ENCODE data around the gene C12orf75.
"Not testable (repeated sequence)": the region's sequence is repeated elsewhere in the genome, so short reads cannot be mapped to it uniquely, and the experiment has no call there.

Gene C12orf75

GRCh38 chr12:105310476-105311085 lies 19.9 kb upstream of the C12orf75 start:
- DNase-seq = not testable (repeated sequence)

- DNase-seq = not testable (repeated sequence)
These were observed 18.6 kb upstream of the C12orf75 start for GRCh38 chr12:105311936-105312335.

DNA sequence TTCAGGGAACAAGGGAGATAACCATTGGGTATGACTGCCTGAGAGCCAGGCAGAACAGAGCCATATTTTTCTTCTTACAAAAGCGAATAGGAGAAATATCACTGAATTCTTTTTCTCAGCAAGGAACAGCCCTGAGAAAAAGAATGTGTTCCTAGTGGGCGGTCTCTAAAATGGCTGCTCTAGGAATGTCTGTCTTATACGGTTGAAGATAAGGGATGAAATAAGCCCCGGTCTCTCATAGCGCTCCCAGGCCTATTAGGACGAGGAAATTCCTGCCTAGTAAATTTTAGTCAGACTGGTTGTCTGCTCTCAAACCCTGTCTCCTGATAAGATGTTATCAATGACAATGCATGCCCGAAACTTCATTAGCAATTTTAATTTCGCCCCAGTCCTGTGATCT lies 16.7 kb upstream of the C12orf75 start:
- not testable (repeated sequence) for DNase-seq

DNA sequence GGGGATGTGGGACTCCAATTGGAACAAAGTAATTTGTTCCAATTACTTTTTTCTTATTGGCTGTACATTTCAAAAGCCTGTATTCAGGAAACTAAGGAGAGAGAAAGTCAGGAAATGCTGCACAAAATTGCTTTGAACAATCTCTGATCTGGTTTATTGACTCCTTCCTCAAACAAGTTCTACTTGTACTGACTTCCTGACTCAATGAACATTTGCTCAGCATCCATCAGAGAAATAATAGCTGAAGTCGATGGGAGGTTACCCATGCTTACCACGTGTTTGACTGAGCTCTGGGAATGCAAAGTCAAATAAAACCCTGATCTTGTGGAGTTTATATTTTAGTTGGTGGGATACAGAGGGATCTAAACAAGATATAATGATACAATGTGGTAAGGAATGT lies 15.4 kb upstream of the C12orf75 start:
- no peak for DNase-seq

- DNase-seq = no peak
These were observed 14.8 kb upstream of the C12orf75 start for GRCh38 chr12:105315726-105316125.

GRCh38 chr12:105316931-105317852 lies 13.3 kb upstream of the C12orf75 start:
- DNase-seq = no peak

DNA sequence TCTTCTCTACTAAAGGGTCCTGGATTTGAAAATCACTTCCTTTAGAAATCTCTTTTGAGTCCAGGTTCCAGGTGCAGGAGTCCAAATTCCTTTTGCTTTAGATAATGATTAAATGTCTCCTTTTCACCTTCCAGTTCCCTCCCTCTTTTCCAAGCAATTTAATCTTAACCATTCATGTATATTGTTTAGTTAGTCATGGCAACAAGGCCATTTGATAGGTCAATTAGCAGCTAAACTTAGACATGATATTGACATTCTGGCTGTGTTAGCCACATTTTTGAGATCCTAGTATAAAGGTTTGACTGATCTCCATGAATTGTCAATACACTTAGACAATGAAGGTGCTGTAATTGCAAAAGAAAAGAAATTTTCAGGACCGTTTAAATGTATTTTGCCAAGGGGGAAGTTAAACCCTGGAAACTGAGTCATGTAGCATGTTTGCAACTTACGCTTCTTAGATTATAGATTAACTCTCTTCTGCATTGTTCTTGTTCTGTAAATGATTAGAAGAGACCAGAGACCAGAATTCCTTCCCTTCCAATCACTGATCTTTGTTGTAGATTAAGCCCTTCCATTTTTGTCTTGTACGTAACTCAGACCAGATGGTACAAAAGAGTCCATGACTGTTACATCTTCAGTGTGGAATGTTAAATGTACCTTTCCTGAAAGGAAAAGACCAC lies 12.4 kb upstream of the C12orf75 start:
- no peak for DNase-seq

- no peak for DNase-seq
These were observed 11.6 kb upstream of the C12orf75 start for GRCh38 chr12:105318651-105319483.

- no peak for DNase-seq
These were observed 10.7 kb upstream of the C12orf75 start for GRCh38 chr12:105319691-105320209.

DNA sequence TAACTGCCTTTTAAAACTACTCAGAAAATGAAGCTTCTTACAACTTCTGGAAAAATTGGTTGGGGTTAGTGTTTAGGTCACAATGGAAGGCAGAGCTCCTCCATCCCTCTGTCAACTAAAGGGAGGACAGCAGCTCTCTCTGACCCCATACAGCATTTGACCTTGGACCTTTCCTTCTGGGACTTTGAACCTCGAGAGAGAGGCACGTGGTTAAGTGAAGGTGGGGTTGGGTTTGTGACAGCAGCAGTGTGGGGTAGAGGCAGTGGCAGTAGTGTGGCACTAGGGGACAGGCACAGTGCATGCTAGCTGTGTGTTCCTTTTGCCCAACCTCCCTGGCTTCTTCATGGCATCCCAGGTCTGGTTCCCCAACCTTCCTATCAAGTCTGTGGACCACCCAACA lies 9.4 kb upstream of the C12orf75 start:
- no peak for DNase-seq

GRCh38 chr12:105322070-105322469 lies 8.4 kb upstream of the C12orf75 start:
- no peak for DNase-seq

DNA sequence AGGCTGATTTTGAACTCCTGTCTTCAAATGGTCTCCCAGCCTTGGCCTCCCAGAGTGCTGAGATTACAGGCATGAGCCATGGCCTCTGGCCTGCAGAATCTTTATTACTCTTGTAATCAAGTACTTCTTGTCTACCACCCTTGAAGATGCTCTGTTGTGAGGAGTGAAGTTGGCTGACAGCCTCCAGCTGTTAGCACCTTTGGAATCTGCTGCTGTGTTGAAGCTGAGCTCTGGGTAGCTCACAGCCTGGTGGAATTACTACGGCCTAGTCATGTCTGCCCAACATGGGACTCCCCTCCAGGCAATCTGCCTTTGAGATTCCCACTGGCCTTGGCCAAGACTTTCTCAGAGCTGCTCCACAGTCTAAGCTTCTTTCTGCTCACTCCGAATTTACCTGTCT lies 5.8 kb upstream of the C12orf75 start:
- DNase-seq = no peak

- no peak for DNase-seq
These were observed 5.4 kb upstream of the C12orf75 start for GRCh38 chr12:105325117-105325516.

DNA sequence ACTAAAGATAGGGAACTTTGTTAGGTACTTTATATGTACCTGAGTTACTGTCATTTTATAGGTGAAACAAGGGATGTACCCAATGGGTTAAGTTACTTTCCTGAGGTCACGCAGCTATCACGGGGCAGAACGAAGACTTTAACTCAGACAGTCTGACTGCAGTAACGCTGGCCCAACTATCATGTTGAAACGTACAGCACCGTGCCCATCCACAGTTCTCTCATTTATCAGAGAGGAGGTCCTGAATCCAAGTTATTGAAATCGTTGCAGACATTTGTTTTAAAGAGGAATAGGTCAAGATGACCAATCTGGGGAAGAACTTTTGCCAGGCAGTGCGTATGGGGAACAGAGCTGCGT lies 587 bp upstream of the C12orf75 start:
- DNase-seq = no peak

DNA sequence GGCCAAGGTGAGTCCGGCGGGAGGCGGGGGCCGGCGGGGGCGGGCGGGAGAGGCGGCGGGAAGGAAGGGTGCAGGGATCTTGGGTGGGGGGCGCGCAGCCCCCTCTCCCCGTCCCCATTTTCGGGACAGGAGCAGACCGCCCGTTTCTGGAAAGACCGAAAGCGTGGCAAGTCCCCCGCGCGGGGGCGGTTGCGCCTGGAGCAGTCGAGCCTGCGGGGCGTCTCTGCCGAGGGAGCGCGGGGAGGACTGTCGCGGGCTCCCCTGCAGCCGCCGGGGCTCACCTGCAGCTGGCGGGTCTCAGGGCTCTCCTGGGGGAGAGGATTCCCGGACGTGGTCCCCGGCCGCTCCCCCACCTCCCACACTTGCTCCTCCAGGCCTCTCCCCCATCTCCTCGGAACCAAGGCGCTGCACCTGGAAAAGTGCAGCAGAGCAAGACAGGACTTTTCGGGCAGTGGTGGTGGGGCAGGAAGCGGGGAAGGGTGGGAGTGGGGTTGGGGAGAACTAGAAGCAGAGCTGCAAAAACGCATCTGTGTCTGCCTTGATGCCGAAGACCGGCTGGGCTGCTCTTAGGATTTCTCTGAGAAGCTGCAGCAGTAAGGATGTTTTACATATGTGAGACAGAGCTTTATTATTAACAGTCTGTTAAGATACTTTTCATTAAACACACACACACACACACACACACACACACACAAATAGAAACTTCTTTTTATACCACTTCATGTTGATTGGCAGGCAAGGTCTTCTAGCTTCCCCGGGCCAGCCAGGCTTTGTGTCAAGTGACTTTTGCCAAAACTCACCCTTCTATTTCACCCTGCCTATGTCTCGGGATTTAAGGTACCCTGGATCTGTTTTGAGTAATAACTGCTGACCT lies 677 bp downstream of the C12orf75 start:
- peak; percentile 25 for DNase-seq

DNA sequence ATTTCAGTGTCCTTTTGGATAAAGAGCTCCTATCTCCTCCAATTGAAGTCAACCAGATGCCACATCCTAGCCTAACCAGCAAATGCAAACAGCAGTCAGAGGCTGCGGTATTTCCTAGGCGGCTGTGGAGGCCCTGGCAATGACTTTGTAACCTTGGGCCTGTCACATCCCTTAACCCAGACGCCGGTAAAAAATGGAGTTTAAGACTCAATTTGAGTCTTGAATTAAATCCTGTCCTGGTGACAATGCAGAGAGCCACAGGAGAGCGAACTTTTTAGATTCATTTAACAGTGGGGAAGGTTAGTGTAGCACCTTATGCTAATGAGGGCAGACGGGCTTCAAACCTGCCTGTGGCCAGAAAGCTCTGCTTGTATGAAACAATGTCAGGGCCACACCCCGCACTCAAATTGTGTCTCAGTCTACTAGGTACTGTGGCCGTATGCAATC lies 1.3 kb downstream of the C12orf75 start:
- DNase-seq = no peak

DNA sequence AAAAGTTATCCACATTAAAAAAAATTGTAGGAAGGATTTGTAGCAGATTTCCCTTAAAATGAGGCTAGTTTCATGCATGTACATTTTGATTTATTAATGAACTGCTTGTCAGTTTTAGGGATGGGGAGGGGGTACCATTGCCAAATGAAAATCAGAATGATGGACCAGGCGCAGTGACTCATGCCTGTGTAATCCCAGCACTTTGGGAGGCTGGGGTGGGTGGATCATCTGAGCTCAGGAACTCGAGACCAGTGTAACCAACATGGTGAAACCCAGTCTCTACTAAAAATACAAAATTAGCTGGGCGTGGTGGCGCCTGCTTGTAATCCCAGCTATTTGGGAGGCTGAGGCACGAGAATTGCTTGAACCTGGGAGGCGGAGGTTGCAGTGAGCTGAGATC lies 1.8 kb downstream of the C12orf75 start:
- DNase-seq = not testable (repeated sequence)

DNA sequence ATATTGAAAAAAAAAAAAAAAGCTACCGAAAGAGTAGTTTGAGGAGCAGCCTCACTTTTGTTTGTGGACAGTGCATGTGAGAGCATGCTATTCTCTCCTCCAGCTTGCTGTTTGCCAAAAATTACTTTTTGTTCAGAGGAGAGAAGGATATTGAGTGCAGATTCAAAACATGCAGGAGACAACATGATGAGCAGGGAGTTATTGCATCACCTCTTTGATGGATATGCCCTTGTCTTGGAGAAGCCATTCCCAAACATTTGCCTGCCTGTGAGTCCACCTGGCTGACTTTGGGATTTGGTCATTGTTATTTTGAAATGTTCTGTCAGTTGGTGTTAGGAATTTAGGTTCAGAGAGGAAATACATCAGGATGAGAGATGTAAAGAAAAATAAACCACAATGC lies 2.4 kb downstream of the C12orf75 start:
- DNase-seq = no peak

GRCh38 chr12:105334001-105334400 lies 3.5 kb downstream of the C12orf75 start:
- no peak for DNase-seq

- DNase-seq = no peak
These were observed 4.1 kb downstream of the C12orf75 start for GRCh38 chr12:105334582-105334981.

DNA sequence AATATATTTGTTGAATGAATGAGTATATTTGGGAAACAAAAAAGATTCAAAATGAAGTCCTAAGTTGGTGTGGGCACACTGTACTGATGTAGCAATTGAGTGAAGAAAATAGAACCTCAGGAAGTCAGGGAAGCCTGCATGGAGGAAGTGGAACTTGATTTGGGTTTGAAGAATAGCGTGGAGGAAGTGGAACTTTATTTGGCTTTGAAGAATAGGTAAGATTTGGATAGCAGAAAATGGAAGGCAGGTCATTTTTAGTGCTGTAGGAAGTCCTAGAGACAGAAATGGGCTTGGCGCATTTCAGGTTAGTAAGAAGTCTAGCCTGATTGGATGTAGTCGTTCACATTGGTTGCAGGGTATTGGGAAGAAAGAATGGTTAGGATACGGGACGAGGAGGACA lies 5.4 kb downstream of the C12orf75 start:
- DNase-seq = no peak

Measured in T-helper 9 cell (primary cell).